ENCODE data around the gene ZNF611.
"Not testable (repeated sequence)": the region's sequence is repeated elsewhere in the genome, so short reads cannot be mapped to it uniquely, and the experiment has no call there.

ZNF611 gene

DNA sequence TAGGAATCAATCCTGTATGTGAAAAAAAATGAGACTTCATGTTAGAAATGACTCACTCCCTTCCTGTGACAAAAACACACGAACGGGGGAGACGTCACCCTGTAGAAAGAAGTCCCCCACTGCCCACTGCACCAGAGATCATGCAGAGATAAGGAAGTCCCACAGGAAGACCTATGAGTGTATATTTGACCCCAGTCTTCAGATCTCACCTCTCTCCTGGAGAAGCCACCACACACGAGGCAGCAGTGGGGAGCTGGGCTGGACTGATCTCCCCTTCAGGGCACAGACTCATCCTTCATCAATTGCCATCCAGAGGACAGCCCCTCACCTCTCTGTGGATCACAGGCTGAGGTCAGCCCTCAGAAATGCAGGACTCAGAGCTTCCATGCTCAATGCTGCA is 18.9 kb downstream of the ZNF611 start:
- not testable (repeated sequence) for DNase-seq

DNA sequence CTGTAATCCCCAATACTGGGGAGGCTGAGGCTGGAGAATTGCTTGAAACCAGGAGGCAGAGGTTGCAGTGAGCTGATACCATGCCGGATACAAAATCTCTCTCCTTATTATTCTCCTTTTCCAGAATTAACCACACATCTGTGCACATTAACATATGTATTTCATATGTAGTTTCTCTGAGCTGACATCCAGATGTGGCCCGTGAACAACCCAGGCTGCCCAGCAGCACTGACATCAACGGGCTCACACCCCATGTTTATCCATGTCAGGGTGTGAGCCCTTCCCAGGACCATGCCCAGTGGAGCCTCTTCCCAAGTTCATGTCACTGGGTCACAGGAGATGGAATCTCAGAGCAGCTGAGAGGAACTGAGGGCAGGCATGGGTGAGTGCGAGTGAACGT is 19.5 kb downstream of the ZNF611 start:
- not testable (repeated sequence) for DNase-seq

DNA sequence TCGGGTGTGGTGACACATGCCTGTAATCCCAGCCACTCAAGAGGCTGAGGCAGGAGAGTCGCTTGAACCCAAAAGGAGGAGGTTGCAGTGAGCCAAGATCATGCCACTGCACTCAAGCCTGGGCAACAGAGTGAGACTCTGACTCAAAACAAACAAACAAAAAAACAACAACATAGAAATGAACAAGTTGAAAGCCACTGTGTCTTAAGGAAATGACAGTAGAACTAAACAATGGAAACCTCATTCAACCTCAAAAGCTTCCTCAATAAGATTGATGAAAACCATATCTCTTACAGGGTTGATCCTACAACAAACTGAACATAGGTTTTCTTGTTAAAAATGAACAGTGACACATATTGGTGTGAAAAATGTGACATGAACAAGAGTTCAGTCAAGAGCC is 21.8 kb downstream of the ZNF611 start:
- DNase-seq, result not testable (repeated sequence)

- not testable (repeated sequence) for DNase-seq
Measured at GRCh38 chr19:52711661-52712060, 23.2 kb downstream of the ZNF611 start.

DNA sequence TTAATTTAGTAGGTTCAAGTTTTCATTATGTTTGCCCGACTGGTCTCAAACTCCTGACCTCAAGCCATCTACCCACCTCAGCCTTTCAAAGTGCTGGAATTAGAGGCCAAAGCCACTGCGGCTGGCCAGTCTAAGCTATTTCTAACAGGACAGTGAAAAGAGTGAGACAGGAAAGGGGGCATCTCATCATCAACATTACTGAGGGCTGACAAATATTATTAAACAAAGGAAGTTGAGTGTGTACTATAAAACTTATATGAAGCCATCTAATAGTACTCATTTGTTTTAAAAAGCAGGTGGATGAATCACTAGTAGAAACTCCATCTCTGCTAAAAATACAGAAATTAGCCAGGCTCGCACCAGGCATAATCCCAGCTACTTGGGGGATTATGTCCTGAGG is 24.3 kb downstream of the ZNF611 start:
- no peak for DNase-seq

DNA sequence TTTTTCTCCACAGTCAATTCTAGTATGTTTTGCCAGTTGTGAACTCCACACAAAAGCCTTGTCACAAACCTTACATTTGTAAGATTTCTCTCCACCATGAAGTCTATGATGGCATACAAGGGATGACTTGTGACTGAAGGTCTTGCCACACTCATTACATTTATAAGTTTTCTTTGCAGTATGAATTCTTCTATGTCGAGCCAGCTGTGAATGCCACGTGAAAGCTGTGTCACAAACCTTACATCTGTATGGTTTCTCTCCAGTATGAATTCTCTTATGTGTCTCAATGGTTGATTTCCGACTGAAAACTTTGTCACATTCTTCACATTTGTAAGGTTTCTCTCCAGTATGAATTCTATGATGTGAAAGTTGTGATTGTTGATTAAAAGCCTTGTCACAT is 29.2 kb downstream of the ZNF611 start:
- DNase-seq, result not testable (repeated sequence)

DNA sequence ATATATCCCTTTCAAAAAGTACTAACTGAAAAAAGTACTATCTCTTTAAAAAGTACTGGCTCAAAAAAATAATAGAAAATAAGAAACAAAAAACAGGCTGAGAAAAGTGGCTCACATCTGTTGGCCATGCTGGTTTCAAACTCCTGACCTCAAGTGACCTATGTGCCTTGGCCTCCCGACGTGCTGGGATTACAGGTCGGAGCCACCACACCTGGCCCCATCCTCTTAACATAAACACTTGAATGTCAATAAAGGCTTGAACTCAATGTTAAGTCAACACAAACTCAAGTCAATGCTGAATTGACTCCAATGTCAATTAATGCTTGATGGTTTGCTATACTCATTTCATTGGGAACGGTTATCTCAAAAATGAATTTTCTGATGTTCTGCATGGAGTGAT is 30.9 kb downstream of the ZNF611 start:
- no peak for DNase-seq

DNA sequence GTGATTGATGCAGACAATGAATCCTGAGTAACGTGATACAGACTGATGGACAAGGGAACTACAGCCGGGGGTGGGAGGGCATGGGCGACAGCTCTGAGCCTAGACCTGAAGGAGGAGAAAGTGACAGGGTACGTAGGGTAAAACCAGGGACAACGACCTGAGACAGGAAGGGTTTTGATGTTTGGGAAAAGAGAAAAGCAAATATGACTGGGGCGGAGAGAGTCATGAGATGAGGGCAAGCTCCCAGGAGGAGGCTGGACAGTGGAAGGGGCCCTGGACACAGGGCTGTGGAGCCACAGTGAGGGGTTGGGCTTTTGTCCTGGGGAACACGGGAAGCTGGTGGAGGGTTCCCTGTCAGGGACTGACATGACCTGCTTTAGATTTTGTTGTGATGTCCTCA is 34.2 kb downstream of the ZNF611 start:
- DNase-seq, result no peak

- not testable (repeated sequence) for DNase-seq
Measured at GRCh38 chr19:52699555-52699954, 35.3 kb downstream of the ZNF611 start.

DNA sequence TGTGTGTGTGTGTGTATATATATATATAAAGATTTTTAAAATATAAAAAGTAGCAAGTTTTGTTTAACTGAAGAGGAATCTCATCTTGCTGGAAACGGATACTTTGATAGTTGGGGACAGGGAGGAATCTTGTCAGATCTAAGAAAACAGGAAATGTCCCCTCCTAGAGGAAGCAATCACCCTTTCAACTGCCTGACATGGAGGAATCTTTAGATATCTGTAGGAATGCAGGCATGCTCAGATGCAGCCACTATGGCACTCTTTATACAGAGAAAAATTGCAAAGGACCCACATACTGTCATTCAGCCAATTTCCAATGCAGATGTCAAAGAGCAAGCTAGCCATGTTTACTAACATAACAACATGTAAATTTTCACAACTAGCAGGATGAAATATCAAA is 38.8 kb downstream of the ZNF611 start:
- DNase-seq, result no peak

- DNase-seq, result no peak
Measured at GRCh38 chr19:52694921-52695320, 39.9 kb downstream of the ZNF611 start.

GRCh38 chr19:52694281-52694680 is 40.6 kb downstream of the ZNF611 start:
- not testable (repeated sequence) for DNase-seq

GRCh38 chr19:52692431-52693008 is 42.3 kb downstream of the ZNF611 start:
- no peak for DNase-seq

DNA sequence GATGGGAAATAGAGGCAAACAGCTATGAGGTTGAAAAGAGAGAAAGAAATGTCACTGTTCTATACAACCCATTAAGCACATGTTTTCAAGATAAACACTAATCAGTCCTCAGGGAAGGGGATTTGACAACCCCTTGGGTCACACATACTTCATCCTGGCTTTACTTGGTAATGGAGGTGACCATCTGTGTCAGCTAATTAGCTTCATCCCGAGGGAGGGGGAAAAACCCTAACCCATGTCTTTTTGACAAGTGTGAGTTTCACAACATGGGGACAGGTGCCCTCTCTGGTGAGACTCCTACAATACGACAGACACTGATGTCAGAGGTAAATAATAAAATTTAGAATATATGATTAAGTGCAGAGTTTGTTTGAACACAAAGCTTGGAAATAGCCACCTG is 43.1 kb downstream of the ZNF611 start:
- no peak for DNase-seq

DNA sequence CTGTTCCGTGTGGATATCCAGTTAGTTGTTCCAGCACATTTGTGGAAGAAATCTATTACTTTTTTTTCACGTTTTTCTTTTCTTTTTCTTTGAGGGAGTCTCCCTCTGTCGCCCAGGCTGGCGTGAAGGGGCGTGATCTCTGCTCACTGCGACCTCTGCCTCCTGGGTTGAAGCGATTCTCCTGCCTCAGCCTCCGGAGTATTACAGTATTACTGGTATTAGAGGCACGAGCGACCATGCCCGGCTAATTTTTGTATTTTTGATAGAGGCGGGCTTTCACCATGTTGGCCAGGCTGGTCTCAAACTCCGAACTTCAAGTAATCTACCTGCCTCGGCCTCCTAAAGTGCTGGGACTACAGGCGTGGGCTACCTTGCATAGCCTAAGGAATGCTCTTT is 43.6 kb downstream of the ZNF611 start:
- no peak for DNase-seq

GRCh38 chr19:52690369-52691214 is 44.3 kb downstream of the ZNF611 start:
- peak; percentile 80 to 82 for DNase-seq

GRCh38 chr19:52689843-52690368 is 44.9 kb downstream of the ZNF611 start:
- DNase-seq, result peak in 1 of 2 experiments; percentile 47

DNA sequence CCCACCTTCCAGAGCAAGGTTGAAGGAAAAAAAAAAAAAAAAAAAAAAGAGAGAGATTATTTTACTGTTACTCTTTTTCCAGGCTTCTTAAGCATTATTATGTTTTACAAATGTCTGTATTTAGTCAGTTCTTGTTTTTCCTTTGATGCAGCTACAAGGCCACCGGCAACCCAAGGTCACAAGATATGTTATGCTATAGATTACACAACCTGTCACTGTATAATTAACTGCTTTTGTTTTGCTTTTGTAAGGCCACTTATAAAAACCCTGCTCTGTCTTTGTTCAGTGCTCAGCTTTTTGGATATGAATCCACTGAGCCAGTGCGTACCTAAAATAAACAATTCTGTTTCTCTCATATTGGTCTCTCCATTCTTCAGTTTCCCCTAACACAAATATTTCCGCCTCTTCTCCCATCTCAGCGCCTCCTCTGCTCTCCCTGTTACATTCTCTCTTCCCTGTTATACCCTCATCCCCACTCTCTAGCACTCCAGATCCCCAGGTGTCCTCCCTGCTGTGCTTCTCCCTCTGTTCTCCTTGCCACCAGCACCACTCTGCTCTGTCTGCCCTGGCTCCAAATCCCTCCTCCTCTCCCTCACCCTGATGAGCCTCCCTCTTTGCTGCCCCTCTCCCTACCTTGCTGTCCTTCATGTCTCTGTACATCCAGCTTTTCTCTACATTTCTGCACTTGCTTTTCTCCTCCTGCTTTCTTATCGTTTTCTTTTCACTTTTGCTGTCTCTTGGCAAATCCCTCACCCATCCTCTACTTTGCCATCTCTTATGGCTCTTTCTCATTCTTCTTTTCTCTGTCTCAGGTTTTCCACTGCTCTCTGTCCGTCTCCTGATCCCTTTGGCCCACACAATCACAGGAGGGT is 45.7 kb downstream of the ZNF611 start:
- DNase-seq, result not testable (repeated sequence)

DNA sequence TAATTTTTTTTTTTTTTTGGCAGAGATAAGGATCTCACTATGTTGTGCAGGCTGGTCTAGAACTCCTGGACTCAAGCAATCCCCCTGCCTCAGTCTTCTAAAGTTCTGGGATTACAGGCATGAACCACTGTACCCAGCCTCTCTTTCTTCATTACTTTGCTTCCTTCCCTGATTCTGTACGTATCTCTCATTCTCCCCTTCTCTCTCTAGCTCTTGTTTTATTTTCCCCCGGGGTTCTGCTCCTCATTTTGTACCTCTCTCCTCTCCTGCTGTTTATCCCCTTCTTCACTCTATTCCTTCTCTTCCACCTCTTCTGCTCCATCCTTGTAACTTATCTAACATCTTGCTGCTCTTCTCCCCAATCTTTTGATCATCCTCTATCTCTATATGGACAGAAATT is 46.5 kb downstream of the ZNF611 start:
- no peak for DNase-seq

- DNase-seq, result no peak
Measured at GRCh38 chr19:52687684-52688083, 47.2 kb downstream of the ZNF611 start.

- DNase-seq, result no peak
Measured at GRCh38 chr19:52685811-52686210, 49.0 kb downstream of the ZNF611 start.

DNA sequence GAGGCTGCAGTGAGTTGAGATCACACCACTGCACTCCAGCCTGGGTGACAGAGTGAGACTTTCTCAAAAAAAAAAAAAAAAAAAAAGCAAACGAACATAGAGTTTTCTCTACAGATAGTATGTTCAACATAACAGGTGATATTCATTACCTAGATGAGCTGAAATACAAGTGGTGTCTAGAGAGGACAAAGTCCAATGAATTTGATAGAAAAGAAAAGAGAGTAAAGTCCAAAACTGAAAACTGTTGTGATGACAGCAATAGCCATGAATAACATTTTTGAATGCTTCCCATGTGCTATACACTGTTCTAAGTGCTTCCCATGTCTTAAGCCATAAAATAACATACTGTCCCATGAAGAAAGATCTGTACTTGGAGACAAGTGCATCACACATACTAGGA is 53.6 kb downstream of the ZNF611 start:
- DNase-seq, result not testable (repeated sequence)

DNA sequence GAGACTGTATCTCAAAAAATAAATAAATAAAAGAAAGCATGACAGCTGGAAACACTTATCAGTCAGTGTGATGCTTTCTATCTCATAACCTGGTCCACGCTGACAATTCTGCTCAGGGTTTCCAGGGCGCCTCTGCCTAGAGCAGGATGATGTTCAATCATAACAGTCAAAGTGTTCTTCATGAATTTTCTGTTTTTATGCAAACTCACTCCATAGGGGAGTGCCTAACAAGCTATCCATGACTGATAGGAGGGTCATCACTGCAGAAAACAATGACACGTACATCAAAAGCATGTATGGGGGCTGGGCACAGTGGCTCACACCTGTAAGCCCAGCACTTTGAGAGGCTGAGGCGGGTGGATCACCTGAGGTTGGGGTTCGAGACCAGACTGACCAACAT is 55.2 kb downstream of the ZNF611 start:
- DNase-seq, result no peak

Measured in NCI-H187 (cell line).